ENCODE results near the gene UROC1. TPM values are rescaled to one million over a fixed set of nuclear protein-coding genes. Genes with fewer than 3 reads are reported as not detected.

Gene UROC1
- not detected in 2 replicates for total RNA-seq

DNA sequence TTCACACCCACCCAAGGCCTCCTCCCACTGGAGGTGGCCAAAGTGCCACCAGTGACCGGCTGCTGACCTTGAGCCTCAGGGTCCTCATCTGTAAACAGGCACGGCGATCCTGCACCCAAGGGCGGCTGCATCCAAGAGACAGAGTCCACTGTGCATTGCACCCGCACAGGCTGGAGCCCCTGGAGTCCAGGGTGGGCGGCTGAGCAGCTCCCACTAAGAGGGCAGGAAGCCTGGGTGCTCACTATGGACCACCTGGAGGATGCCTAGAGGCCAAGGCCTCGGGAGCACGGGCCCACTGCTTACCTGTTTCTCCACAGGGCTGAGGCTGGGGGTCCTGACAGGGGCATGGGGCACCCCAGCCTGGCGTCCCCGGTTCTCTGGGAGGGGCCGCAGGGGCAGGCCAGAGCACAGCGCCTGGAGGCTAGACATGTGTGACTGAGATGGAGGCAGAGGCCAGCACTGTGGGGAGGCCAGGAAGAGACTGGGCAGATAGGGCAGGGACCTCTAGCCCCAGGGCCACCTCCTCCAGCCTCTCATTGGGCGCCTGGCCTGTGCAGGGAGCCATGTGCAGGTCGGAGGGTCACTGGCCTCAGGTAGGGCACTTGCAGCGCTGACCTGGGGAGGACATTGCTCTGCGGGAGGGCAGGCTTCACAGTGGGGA is at the start of gene UROC1:
TSS of gene UROC1 (minus strand) at position 483 of the 661 bp plus-strand sequence. CDS start at position 429, 54 bp downstream.
- intact Hi-C loops (cut with micrococcal nuclease): no loop called here

DNA sequence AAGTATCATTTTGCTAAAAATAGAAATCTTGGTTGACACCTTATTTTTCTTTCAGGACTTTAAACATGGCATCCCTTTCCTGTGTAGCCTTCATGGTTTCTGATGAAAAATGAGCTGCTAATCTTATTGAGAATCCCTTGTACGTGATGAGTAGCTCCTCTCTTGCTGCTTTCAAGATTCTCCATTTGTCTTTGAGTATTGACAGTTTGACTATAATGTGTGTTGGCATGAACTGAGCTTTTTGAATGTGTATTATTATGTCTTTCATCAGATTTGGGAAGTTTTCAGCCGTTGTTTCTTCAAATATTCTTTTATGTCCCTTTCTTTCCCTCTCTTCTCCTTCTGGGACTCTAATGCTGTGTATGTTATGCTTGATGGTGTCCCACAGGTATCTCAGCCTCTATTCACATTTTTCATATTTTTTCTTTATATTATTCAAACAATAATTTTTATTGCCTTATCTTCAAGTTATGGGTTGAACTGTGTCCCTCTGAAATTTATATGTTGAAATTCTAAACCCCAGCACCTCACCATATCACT is 45.2 kb upstream of the UROC1 start:
- intact Hi-C loops (cut with micrococcal nuclease): no loop called here

DNA sequence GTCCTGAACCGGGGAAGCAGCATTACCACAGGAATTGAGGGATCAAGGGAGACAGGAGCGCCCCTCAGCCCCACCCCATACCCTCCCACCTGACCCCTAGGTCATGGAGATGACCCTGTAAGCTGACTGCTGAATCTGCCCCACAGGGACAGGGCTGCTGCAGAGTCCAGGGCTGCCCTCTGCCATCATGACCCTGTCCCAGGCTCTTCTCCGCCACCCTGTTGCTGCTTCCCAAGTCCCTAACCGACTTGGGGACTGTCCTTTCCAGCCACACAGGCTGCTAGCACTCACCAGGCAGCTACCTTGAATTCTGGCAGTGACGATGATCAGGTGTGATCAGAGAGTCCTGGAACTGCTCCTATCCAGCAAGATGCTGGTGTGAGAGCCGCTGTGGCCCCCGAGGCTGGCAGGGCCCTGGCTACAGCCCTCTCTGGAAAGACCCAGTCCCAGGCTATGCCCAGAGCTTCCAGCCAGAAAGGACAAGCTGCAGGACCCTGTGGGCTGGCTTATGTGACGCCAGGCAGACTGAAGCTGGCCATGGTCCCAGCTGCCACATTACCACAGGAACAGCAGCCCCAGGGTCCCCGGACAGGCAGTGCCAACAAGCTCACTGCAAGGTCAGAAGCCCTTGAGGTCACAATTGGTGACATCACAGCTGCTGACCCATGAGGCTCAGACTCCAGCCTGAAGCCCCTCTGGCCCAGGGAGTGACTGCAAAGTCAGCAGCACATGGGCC is 40.9 kb upstream of the UROC1 start, which contains the start of gene C3orf22:
TSS of gene C3orf22 (minus strand) at position 597 of the 736 bp plus-strand sequence. CDS start 5,542 bp downstream, outside the sequence.
- intact Hi-C loops (cut with micrococcal nuclease): no loop called here

DNA sequence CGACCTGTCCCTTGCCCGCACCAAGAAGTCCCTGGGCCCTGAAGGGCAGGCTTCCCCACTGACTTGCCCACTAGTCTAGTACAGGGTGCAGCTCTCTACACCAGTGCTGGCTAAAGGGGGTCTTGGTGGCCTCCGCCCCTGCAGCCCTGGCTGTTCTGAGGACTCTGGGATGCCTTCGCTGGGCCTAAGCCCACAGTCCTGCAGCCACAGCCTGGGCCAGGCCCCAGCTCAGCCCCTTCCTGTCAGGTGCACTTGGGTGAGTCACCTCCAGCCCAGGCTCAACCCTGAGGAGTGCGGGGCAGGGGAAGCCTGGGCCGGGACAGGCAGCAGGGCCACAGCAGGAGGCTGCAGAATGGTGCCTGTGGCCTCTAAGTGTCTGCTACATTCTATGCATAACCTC is 40.2 kb upstream of the UROC1 start:
- intact Hi-C loops (cut with micrococcal nuclease): no loop called here

DNA sequence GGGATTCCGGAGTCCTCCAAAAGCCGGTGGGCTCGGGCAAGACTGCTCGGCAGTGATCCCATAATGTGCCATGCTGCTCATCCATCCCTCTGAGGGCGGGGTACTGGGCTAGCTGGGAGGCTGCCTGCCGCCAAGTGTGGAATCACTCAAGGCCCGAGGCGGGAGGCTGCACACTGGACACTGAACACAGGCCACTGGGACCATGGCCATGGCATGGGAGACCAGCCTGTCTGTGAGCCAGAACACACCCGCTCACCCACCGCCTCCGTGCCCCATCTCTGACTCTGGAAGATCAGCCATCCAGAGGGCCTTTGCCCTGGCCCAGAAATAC is 39.8 kb upstream of the UROC1 start:
- intact Hi-C loops (cut with micrococcal nuclease): no loop called here

DNA sequence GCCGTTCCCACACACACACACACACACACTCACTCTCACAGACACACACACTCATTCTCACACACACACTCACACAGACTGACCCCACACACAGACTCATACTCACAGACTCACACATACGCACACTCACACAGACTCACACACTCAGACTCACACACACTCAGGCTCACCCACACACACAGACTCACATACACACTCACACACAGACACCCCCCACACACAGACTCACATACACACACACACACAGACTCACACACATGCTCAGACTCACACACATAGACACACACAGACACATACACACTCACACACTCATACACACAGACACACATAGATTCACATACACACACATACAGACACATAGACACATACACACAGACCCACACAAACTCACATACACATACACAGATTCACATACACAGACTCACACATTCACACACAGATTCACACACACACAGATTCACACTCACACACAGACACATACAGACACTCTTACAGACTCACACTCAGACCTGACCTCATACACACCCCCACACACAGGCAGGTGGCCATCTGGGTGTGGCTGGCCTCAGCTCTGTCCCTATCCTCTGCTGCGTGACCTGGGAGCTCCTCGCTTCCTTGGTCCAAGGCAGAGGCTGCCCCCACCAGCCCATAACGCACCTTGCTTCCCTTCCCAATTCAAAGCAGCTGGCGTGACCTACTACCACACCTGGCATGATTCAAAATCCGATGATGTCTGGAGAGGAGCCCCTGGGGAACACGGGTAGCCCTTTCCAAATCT is 39.3 kb upstream of the UROC1 start:
- intact Hi-C loops (cut with micrococcal nuclease): no loop called here

DNA sequence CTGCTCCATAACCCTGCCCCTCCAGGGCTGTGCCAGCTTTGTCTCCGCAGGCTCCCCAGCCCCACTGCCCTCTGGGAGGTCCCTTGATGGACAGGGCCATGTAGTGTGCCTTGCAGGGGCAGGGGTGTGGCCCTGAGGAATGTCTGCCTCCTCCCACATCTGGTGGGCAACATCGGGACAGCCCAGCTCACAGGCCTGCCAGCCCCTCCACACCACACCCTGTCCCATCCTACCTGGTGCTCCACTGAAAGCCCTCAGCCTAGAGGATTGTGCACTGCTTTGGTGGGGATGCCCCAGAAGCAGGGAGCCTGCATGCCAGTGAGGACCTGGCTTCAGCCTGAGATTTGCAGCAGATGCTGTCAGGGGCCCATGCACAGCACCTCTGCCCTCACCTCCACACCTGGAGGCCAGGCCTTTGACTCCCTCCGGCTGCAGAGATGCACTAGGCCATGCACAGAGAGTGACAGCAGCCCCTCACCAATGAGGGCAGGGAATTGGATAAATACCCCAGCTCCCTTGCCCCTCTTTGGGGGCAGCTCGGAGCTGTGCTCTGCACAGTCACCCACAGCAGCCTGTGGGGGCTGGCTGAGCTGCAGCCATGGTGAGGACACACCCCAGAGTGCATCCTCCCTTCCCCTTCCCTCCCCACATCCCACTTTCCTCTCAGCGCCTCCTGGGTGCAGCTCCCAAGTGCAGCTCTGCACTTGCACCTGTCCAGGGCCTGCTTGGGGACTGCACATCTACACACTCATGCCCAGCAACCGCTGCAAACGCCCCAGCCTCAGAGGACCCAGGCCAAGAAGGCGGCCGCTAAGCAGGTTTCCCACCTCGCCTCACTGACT is 38.4 kb upstream of the UROC1 start:
- intact Hi-C loops (cut with micrococcal nuclease): no loop called here

DNA sequence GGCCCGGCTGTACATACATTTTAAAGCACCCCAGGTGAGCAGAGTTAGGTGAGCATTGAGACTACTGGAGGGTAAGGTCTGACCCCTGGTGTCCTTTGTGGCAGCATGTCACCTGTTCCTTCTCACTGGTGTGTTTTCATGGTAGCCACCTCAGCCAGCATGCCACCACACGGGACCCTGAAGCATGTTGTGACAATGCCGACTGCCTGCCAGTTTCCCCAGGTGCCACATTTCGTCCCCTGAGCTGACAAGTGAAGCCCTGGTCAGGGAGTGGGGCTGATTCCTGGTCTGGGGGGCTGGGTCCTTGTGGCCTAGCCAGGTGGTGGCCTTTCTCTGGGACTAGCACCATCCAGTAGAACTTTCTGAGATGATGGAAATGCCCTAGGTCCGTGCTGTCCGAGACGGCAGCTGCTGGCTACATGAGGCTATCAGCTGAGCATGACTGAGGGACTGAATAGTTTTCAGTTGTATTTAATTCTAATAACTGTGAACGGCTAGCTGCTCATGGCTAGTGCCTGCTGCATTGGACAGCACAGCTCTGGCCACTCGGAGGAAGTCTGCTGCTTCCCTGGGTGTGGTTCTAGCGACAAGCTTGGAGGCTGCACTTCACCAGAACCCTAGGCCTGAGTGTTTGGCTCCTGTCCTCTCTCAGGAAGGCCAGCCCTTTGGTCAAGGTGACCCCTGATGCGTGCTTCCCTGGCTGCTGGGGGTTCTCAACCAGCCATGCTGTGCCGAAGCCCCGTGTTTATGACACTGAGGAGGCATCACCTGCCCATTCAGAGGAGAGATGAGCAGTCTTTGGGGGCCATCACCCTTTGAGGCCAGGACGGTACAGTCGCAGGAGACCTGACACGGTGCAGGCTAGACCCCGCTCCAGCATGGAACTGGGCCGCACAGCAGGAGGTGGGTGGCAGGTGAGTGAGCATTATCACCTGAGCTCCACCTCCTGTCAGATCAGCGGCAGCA is 37.3 kb upstream of the UROC1 start:
- intact Hi-C loops (cut with micrococcal nuclease): no loop called here

DNA sequence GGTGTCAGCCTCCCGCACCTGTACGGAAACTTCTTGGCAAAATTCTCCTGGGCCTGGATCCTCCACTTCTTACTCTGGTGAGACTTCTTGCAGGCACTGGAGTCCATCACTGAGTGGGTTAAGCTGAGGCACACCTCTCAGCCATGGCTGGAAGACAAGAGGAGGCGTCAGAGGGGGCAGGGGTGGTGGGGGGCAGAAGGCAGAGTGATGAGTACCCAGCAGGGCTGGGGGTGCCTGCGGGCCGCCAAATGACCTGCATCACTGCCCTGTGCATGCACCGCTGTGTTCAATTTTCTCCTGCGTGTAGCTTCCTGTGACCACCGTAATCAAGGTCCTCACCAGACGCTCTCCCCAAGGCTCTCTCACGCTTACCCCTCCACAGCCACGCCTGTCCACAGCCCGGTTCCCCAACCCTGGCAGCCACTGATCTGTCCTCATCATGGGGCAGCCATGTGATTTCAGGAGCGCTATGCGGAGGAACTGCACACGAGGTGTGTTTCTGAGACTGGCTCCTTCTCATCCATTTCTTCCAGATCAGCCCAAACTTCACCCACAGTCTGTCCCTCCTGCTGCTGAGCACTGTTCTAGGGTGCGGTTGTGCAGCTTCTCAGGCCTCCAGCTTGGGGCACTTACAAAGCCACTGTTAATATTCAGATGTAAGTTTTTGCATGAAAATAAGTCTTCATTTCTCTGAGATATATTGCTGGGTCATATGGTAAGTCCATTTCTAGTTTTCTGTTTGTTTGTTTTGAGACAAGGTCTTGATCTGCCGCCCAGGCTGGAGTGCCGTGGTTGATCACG is 35.9 kb upstream of the UROC1 start:
- intact Hi-C loops (cut with micrococcal nuclease): no loop called here

DNA sequence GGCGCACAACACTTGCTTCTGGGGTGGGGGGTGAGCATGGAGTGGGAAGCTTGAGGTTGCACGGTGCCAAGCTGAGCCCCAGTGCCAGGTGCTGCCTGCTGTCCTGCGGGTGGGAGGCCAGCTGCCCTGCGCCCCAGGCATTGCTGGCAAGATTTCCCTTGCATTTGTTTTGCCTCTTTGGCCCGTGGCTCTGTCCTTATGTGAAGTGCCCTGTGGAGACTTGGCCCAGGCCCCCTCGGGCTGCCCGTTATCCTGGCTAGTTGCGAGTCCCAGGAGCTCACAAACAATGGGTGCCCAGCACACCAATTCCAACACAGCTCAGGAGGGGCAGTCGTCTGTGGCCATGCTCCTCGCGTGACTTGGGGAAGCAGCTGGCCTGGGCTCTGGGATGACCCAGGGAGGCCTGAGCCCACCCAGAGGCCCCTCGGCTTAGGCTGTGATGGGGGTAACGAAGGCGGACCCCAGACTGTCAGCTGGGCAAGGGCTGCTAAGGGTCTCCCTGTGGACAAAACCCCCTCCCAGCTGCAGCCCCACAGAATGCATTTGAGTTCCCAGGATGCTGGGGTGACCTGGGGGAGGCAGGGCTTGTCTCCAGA is 35.2 kb upstream of the UROC1 start:
- intact Hi-C loops (cut with micrococcal nuclease): no loop called here

DNA sequence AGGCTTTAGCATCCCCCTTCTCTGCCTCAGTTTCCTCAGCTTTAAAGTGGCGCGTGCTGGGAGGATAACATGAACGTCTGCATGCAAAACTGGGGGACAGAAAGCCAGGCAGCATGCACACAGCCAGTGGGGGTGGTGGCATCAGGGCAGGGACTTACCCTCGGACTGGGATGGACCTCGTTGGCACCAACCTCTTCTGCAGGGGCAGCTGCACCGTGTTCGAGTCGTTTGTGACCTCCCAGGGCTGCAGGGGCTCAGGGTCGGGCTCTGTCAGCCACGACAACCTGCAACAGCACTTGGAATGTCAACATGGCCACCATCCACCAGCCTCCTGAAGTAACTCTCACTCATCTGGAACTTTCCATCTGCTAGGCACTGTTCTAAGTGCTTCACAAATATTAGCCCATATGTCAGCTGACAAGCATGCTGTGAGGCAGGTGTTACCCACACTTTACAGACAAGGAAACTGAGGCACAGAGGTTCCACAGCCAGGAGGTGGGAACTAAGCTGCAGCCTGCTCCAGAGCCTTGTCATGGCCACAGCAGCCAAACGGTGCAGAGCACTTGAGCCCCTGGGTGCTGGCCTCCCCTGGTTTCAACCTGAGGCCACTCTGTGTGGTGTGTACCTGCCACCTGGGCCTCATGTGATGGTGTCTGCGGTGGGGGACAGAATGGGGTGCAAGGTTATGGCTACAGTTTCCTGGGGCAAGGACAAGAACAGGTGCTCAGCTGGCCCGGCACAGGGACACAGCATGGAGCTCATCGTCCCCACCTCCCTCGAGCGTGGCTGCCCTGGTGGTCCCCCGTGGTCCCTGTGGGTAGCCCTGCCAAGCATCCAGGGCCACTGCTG is 34.5 kb upstream of the UROC1 start:
- intact Hi-C loops (cut with micrococcal nuclease): no loop called here

DNA sequence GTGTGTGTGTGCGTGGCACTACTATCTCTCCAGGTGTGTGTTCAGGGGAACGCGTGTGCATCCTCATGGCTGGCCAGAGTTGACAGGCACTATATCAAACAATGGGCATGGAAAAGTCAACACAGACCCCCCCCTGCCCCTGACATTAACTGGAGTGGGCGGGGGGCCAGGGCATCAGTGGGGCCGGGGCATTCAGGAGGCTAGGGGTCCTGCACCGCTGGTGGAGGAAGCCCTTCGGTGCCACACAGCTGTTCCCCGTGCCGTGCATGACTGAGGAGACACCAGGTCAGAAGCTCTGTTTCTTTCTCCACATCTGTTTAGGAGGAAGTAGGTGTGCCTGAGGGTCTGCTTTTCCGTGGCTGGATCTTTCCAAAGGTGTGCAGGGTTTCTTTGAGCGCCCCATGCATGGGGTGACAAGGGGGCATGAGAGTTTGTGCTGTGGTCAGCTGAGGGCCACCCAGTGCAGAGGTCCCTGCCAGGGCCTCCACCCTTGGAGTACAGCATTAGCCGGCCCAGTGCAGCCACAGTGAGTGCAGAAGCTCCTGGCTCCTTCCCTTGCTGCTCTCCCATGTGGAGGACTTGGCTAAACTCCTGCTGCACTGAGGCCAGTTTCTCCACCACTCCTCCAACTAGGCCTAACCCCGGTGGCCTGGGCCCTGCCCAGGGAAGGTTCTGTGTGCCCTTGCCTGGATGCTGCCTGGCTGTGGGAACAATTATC is 33.7 kb upstream of the UROC1 start:
- intact Hi-C loops (cut with micrococcal nuclease): no loop called here

DNA sequence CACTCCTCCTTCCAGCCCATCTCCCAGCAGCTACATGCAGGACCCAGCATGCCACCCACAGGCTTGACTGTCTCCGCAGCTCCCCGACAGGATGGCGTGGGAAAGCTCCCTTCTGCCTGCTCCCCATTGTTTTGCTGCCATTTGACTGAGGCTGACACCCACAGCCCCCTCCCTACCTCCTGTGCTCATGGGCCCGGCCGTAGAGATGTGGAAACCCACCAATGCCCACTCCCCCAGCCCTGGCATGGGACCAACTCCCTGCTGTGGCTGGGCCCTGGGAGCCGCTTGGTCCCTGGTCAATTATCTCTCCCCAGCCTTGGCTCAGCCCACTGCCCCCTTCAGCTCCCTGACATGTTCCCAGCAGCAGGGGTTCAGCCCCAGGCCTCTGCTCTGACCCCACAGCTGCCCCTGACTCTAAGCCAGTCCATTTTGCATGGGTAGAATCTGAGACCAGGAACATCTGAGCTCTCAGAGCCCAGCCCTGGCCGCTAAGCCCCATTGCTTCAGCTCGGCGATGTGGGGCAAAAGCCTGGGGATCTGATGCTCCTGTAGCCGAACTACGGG is 33.0 kb upstream of the UROC1 start:
- intact Hi-C loops (cut with micrococcal nuclease): no loop called here

DNA sequence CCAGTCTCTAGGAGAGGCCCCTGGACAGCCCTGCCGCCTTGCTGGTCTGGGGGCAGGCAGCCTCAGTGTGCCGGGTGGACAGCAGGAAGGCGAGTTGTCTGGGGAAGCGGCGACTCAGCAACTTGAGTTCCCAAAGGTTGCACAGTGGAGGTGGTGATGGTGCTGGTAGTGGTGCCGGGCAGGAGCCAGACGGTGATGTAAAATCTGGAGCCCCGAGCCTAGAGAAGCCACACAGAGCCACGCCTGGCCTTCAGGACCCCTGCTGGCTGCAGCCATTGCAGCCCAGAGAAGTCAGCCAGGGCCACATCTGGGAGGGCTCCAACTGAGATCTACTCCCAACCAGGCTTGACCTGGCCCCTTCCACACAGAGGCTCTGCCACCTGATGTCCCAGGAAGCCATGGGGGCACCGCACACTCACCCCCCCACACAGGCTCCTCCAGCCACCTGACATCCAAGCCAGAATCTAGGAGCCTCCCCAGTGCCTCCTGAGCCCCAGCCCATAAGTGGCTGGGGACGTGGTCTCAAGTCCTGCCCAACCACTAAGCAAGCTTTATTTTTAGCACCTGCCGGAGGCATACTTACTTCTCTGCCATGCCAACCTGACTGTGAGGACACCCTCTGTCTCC is 32.4 kb upstream of the UROC1 start:
- intact Hi-C loops (cut with micrococcal nuclease): no loop called here

DNA sequence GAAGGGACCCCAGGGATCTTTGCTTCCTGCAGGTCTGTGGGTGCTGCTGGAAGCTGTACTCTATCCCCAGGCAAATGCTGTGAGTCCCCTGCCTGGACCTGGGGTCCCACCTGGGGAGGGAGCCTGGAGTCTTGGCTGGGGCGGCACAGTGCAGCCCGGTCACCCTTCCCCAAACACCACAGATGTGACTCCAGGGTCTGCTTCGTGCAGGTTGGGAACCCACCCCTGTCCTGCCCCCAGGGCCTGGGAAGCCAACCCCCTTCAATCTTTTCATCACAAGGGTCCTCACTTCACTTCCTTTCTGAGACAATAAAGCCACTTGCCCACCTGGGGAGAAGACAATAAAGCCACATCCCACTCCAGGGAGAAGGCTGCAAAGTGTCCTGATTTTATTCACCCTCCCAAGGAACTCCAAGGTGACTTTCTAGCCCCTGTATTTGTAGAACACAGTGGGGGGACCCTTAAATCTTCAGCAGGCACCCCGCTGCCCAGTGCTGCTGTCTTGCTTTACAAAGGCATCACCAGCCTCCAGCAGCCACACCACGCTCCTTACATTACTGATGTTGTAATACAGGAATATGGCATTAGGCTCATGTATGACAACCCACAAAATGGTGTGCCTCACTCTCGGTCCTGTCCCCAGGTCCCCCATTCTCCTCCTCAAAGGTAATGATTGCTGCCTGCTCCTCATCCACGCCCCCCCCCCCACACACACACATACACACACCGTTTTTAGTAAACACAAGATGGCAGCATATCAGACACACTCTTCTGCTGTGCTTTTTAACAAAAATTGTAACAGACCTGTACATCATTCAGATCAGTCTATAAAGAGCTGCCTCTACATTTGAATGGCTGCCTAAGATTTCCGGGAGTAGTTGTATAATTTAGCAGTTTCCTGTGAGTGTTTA is 31.2 kb upstream of the UROC1 start:
- intact Hi-C loops (cut with micrococcal nuclease): no loop called here

Data from T-helper 2 cell treated with Interferon-gamma antibody and Interleukin-4, amounts not matched to agents 100 ng/mL and 5 ng/mL, for 36 hours (primary cell).